T-cell (primary cell): ENCODE results near the gene TBP. TPM values are rescaled to one million over a fixed set of nuclear protein-coding genes. Genes with fewer than 3 reads are reported as not detected.
"Not testable (repeated sequence)": the region's sequence is repeated elsewhere in the genome, so short reads cannot be mapped to it uniquely, and the experiment has no call there.

Experiments
- ATAC-seq, 4 experiments: fragments of 200-7000 bp in 3 of 4; fragments of 150-1000 bp in 1 of 4; cut with Tn5 transposase; replicated peaks in 1 of 4; 1 replicate in 3 of 4; 2 replicates in 1 of 4; pipeline ENCODE4 v1.10.0; 2021; ENCODE audit warnings: moderate library complexity in 3 of 4, mild to moderate bottlenecking in 2 of 4, moderate number of reproducible peaks in 1 of 4
- CTCF ChIA-PET, 2 donors: fragments of 300-600 bp; sonication (Branson Sonifier 250); formaldehyde crosslinking; loops; one replicate each; lab custom pipeline; 2022; ENCODE audit warnings: antibody characterized with exemption in 2 of 2; lab: Charles Lee
- POLR2A ChIA-PET, 2 donors: fragments of 300-600 bp; sonication (Branson Sonifier 250); formaldehyde crosslinking; loops; one replicate each; lab custom pipeline; 2022; ENCODE audit warnings: antibody characterized with exemption in 2 of 2; lab: Charles Lee
- DNase-seq, 35 experiments: peaks; one replicate each; pipeline versions ENCODE4 v3.0.0 to v3.0.0-alpha.2; 2013 to 2023
- H3K27ac ChIP-seq: one replicate; pipeline ENCODE4 v1.5.1; 2013; ENCODE audit warnings: low read length
- H3K27me3 ChIP-seq, 2 experiments: replicated peaks in 1 of 2; 1 replicate in 1 of 2; 2 replicates in 1 of 2; pipeline versions ENCODE4 v1.6.1 to v1.7.0; 2013; ENCODE audit warnings: low read length in 1 of 2, mixed read lengths in 1 of 2; ENCODE audit not compliant: control insufficient read depth in 2 of 2, insufficient read depth in 2 of 2; ENCODE audit errors: extremely low read depth in 1 of 2
- H3K36me3 ChIP-seq, 2 donors: 1 replicate in 1 of 2; 2 replicates in 1 of 2; pipeline versions ENCODE4 v1.6.1 to v1.7.0; 2013; ENCODE audit warnings: low read length in 1 of 2; ENCODE audit not compliant: control insufficient read depth in 2 of 2, insufficient read depth in 1 of 2; ENCODE audit errors: extremely low read depth in 1 of 2
- H3K4me1 ChIP-seq, 2 experiments: 1 replicate in 1 of 2; 2 replicates in 1 of 2; pipeline versions ENCODE4 v1.6.1 to v1.7.0; 2013; ENCODE audit warnings: low read length in 2 of 2, mixed read lengths in 1 of 2; ENCODE audit not compliant: insufficient read depth in 2 of 2, control insufficient read depth in 1 of 2; ENCODE audit errors: extremely low read depth in 1 of 2
- H3K4me3 ChIP-seq, 2 donors: 1 replicate in 1 of 2; 2 replicates in 1 of 2; pipeline versions ENCODE4 v1.5.1 to v1.7.0; 2013; ENCODE audit warnings: mild to moderate bottlenecking in 2 of 2, low read length in 1 of 2, moderate library complexity in 1 of 2; ENCODE audit not compliant: control insufficient read depth in 1 of 2; ENCODE audit errors: extremely low read depth in 1 of 2
- H3K9me3 ChIP-seq: 2 replicates; pipeline ENCODE4 v1.7.0; 2013
- H3K27ac Mint-ChIP-seq, 2 donors: one replicate each; pipeline ENCODE4 v1.8.0; 2020 to 2021; ENCODE audit warnings: mild to moderate bottlenecking in 2 of 2, mixed read lengths in 2 of 2
- H3K27me3 Mint-ChIP-seq, 2 donors: one replicate each; pipeline ENCODE4 v1.8.0; 2021 to 2022; ENCODE audit warnings: mixed read lengths in 2 of 2
- H3K36me3 Mint-ChIP-seq: one replicate; pipeline ENCODE4 v1.8.0; 2021; ENCODE audit warnings: mixed read lengths
- H3K4me1 Mint-ChIP-seq, 3 donors: one replicate each; pipeline ENCODE4 v1.8.0; 2020 to 2022; ENCODE audit warnings: mixed read lengths in 3 of 3, mild to moderate bottlenecking in 1 of 3
- H3K4me3 Mint-ChIP-seq, 3 donors: one replicate each; pipeline ENCODE4 v1.8.0; 2020 to 2022; ENCODE audit warnings: mild to moderate bottlenecking in 3 of 3, mixed read lengths in 3 of 3, moderate library complexity in 3 of 3
- H3K9me3 Mint-ChIP-seq, 3 donors: one replicate each; pipeline ENCODE4 v1.8.0; 2020 to 2022; ENCODE audit warnings: mixed read lengths in 3 of 3
- WGBS: methylation state at CpG from one replicate; pipeline ENCODE4 v1.1.5; 2013; ENCODE audit warnings: missing lambda C conversion rate; ENCODE audit not compliant: insufficient coverage; 5-methylcytosine and 5-hydroxymethylcytosine counted together
- total RNA-seq, 35 experiments: library from RNA in 6 of 35; stranded (reverse) in 6 of 35; fragments of 120-200 nt in 1 of 35; gene quantifications; one replicate each; pipeline versions ENCODE4 v1.2.1 to v1.2.4 and lab custom pipeline; 2013 to 2026

TBP gene
- total RNA-seq, 5 donors from 2014 or later (not counting 1 experiment from before 2014, with no cell fraction given), result 12.4 to 35.0 (median 25.6) TPM

DNA sequence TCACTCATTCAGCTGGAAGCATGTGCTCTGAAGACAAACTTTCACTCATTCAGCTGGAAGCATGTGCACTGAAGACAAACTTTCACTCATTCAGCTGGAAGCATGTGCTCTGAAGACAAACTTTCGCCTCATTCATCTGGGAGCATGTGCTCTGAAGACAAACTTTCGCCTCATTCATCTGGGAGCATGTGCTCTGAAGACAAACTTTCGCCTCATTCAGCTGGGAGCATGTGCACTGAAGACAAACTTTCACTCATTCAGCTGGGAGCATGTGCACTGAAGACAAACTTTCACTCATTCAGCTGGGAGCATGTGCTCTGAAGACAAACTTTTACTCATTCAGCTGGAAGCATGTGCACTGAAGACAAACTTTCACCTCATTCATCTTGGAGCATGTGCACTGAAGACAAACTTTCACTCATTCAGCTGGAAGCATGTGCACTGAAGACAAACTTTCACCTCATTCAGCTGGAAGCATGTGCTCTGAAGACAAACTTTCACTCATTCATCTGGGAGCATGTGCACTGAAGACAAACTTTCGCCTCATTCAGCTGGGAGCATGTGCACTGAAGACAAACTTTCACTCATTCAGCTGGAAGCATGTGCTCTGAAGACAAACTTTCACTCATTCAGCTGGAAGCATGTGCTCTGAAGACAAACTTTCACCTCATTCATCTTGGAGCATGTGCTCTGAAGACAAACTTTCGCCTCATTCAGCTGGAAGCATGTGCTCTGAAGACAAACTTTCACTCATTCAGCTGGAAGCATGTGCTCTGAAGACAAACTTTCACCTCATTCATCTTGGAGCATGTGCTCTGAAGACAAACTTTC, 45.1 kb upstream of the TBP start:
- DNase-seq, ATAC-seq, H3K9me3 ChIP-seq, H3K27ac Mint-ChIP-seq, H3K9me3 Mint-ChIP-seq, H3K4me3 Mint-ChIP-seq, H3K36me3 ChIP-seq, POLR2A ChIA-PET, H3K4me1 Mint-ChIP-seq, H3K4me1 ChIP-seq, H3K4me3 ChIP-seq, H3K27ac ChIP-seq, H3K36me3 Mint-ChIP-seq: not testable (repeated sequence)
- H3K27me3 ChIP-seq, result peaks cover 0 to 19% of the 10 kb centered on the region in 2 experiments
- no CpG with 5 or more reads among the region's 5 CpGs for WGBS
- CTCF ChIA-PET, result interaction anchor here in 1 of 2 donors (0.7 kb wide), 1 partner anchor 1616 kb away, joined by 4 read pairs; no protein-coding TSS in a partner anchor
- H3K27me3 Mint-ChIP-seq, result peaks cover 34 to 37% of the 10 kb centered on the region in 2 donors

GRCh38 chr6:170509723-170510018, 44.5 kb upstream of the TBP start:
- 73% methylated on average over 2 of the region's 3 CpGs for WGBS

GRCh38 chr6:170510631-170511030, 43.5 kb upstream of the TBP start:
- H3K9me3 Mint-ChIP-seq, result no peaks in the 10 kb centered on the region
- no peak overlapping the region for H3K27ac Mint-ChIP-seq
- ChIA-PET POLR2A (no interaction called here), CTCF (interaction anchor here in 1 of 2 donors (0.7 kb wide), 1 partner anchor 9 kb away, joined by 3 read pairs; no protein-coding TSS in a partner anchor)
- H3K4me3 Mint-ChIP-seq, result no peak overlapping the region
- H3K27me3 Mint-ChIP-seq, result peaks cover 35 to 37% of the 10 kb centered on the region in 2 donors
- ATAC-seq (no peak), DNase-seq (no peak)
- H3K27ac ChIP-seq, result no peak overlapping the region
- H3K36me3 ChIP-seq, result no peaks in the 10 kb centered on the region
- no peaks in the 10 kb centered on the region for H3K4me1 Mint-ChIP-seq
- H3K9me3 ChIP-seq, result no peaks in the 10 kb centered on the region
- no peaks in the 10 kb centered on the region for H3K4me1 ChIP-seq
- H3K27me3 ChIP-seq, result peaks cover 0 to 14% of the 10 kb centered on the region in 2 experiments
- no peaks in the 10 kb centered on the region for H3K36me3 Mint-ChIP-seq
- 95% methylated on average over 20 of the region's 20 CpGs for WGBS
- no peak overlapping the region for H3K4me3 ChIP-seq

More at GRCh38 chr6:170509723-170510018, 44.5 kb upstream of the TBP start:
- DNase-seq (no peak), ATAC-seq (no peak)
- H3K4me1 Mint-ChIP-seq, result no peaks in the 10 kb centered on the region
- H3K4me3 Mint-ChIP-seq, result no peak overlapping the region
- Histone ChIP-seq H3K27ac (no peak overlapping the region), H3K36me3 (no peaks in the 10 kb centered on the region), H3K27me3 (peaks cover 0 to 17% of the 10 kb centered on the region in 2 experiments), H3K9me3 (no peaks in the 10 kb centered on the region), H3K4me1 (no peaks in the 10 kb centered on the region), H3K4me3 (no peak overlapping the region)
- H3K36me3 Mint-ChIP-seq, result no peaks in the 10 kb centered on the region
- no peak overlapping the region for H3K27ac Mint-ChIP-seq
- ChIA-PET CTCF (no interaction called here), POLR2A (interaction anchor here in 1 of 2 donors (0.6 kb wide), 1 partner anchor 13 kb away, joined by 3 read pairs; no protein-coding TSS in a partner anchor)
- H3K27me3 Mint-ChIP-seq, result peaks cover 33 to 34% of the 10 kb centered on the region in 2 donors
- H3K9me3 Mint-ChIP-seq, result no peaks in the 10 kb centered on the region

DNA sequence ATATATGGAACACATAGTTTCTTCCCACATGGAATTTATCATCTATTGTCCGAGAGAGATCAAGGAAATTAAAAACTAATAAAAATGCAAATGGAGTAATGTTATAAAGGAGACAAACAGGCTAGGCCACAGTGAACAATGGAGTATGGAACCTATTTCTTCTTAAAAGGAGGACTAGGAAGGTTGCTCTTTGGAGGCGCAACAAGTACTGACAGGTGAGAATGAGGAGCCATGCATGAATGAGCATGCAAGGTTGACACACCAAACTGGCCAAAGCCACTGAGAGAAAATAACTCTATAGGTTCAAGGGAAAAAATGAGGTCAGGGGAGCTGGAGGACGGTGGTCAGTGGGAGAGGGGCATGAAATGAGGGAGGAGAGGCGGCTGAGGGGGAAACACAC, 41.9 kb upstream of the TBP start:
- no peak overlapping the region for H3K4me3 ChIP-seq
- ATAC-seq, result no peak
- Mint-ChIP-seq H3K4me3 (no peak overlapping the region), H3K36me3 (no peaks in the 10 kb centered on the region), H3K27me3 (peaks cover 32 to 36% of the 10 kb centered on the region in 2 donors), H3K9me3 (no peaks in the 10 kb centered on the region), H3K4me1 (peaks cover 0 to 4% (median 0%) of the 10 kb centered on the region in 3 donors), H3K27ac (no peak overlapping the region)
- no peaks in the 10 kb centered on the region for H3K36me3 ChIP-seq
- H3K27ac ChIP-seq, result no peak overlapping the region
- no CpG with 5 or more reads among the region's 4 CpGs for WGBS
- POLR2A ChIA-PET, result no interaction called here
- no peaks in the 10 kb centered on the region for H3K9me3 ChIP-seq
- H3K4me1 ChIP-seq, result peaks cover 0 to 3% of the 10 kb centered on the region in 2 experiments
- CTCF ChIA-PET, result no interaction called here
- peaks cover 0 to 10% of the 10 kb centered on the region in 2 experiments for H3K27me3 ChIP-seq
- DNase-seq, result no peak

- Mint-ChIP-seq H3K4me1 (peaks cover 0 to 4% (median 0%) of the 10 kb centered on the region in 3 donors), H3K27ac (no peak overlapping the region), H3K4me3 (no peak overlapping the region), H3K36me3 (no peaks in the 10 kb centered on the region), H3K9me3 (no peaks in the 10 kb centered on the region), H3K27me3 (peaks cover 42 to 55% of the 10 kb centered on the region in 2 donors)
- Histone ChIP-seq H3K36me3 (no peaks in the 10 kb centered on the region), H3K4me3 (no peak overlapping the region), H3K4me1 (peaks cover 0 to 3% of the 10 kb centered on the region in 2 experiments), H3K9me3 (no peaks in the 10 kb centered on the region), H3K27me3 (peaks cover 0 to 10% of the 10 kb centered on the region in 2 experiments), H3K27ac (no peak overlapping the region)
- ChIA-PET POLR2A (no interaction called here), CTCF (no interaction called here)
- ATAC-seq, result no peak
- no peak for DNase-seq
- no CpG with 5 or more reads among the region's 1 CpG for WGBS
Observed at GRCh38 chr6:170514908-170515307, 39.3 kb upstream of the TBP start.

DNA sequence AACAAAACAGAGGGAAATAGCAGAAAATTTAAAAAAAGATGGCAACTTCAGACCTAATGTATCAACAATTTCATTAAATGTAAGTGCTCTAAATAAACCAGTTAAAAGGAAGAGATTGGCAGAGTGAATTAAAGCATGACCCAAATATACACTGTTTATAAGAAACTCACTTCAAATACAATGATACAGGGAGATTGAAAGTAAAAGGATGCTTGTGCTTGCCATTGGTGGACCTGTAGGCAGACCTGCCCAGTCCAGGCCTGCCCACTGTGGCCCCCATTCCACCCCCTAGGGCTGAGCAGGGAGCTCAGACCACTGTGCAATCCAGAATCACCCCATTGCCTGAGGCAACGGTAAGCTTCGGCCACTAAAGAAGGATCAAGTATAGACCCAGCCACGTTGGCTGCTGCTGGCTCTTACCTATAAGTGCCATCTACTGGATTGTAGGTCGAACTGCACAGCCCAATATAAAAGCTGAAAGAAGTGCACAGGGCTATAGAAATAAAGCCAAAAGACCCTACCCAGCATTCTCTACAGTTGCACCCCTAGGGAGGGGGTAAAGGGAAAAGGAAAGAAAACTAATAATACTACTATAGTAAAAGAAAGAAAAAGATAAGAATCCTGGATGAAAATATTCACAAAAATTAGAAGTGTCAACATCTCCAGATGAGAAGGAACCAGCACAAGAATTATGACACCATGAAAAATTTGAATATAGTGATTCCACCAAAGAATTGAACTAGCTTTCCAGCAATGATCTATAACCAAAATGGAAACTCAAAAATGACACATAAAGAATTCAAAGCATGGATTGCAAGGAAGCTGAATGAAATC, 37.2 kb upstream of the TBP start:
- peak; percentile 82 to 91 (median 86) for ATAC-seq
- ChIA-PET POLR2A (no interaction called here), CTCF (interaction anchor here (0.6 to 2.3 kb wide), 9 partner anchors 13 to 743 kb away, joined by 3 to 18 read pairs (median 5); no protein-coding TSS in a partner anchor)
- DNase-seq, result peak in 30 of 35 experiments; percentile 6 to 63 (median 16)
- Mint-ChIP-seq H3K27me3 (peaks cover 40 to 50% of the 10 kb centered on the region in 2 donors), H3K36me3 (no peaks in the 10 kb centered on the region), H3K4me3 (peak overlapping the region in 2 of 3 donors; percentile 13 to 17), H3K27ac (no peak overlapping the region), H3K4me1 (peaks cover 0 to 4% (median 0%) of the 10 kb centered on the region in 3 donors), H3K9me3 (no peaks in the 10 kb centered on the region)
- no peaks in the 10 kb centered on the region for H3K9me3 ChIP-seq
- no peaks in the 10 kb centered on the region for H3K36me3 ChIP-seq
- no peak overlapping the region for H3K27ac ChIP-seq
- peaks cover 0 to 3% of the 10 kb centered on the region in 2 experiments for H3K4me1 ChIP-seq
- 0% methylated on average over 3 of the region's 4 CpGs for WGBS
- peaks cover 0 to 3% of the 10 kb centered on the region in 2 experiments for H3K27me3 ChIP-seq
- peak overlapping the region in 1 of 2 donors; percentile 19 for H3K4me3 ChIP-seq
